GM12878 (cell line): ENCODE data around the gene ZNF581. TPM values are rescaled to one million over a fixed set of nuclear protein-coding genes. Genes with fewer than 3 reads are reported as not detected.
A peak's percentile ranks its signal among the peaks of the same experiment; 100 is the strongest.

ENCODE experiments used
- BACH1 ChIP-seq: fragments of 450-650 bp; IDR thresholded peaks from 2 replicates; pipeline ENCODE4 v1.6.1; 2017; ENCODE audit warnings: mild to moderate bottlenecking, borderline replicate concordance
- BCL3 ChIP-seq: IDR thresholded peaks from 2 replicates; pipeline ENCODE4 v1.6.1; 2011; ENCODE audit warnings: borderline replicate concordance, low read depth, mild to moderate bottlenecking, moderate library complexity, low read length; ENCODE audit not compliant: insufficient read depth, poor library complexity, severe bottlenecking
- BMI1 ChIP-seq: fragments of 450-650 bp; IDR thresholded peaks from 2 replicates; pipeline ENCODE4 v1.6.1; 2016; ENCODE audit warnings: mild to moderate bottlenecking, moderate library complexity, borderline replicate concordance
- CBX3 ChIP-seq: fragments of 200-600 bp; sonication (generic); IDR thresholded peaks from 2 replicates; pipeline ENCODE4 v1.6.1; 2016; ENCODE audit warnings: low read depth, borderline replicate concordance
- CHD4 ChIP-seq: fragments of 200-600 bp; sonication (generic); IDR thresholded peaks from 2 replicates; pipeline ENCODE4 v1.6.1; 2016; ENCODE audit warnings: mild to moderate bottlenecking
- ESRRA ChIP-seq: IDR thresholded peaks from 2 replicates; pipeline ENCODE4 v1.6.1; 2012; ENCODE audit warnings: mild to moderate bottlenecking, low read length, improper control_type of control experiment
- FOS ChIP-seq: IDR thresholded peaks from 3 replicates; pipeline ENCODE4 v1.6.1; 2011; ENCODE audit warnings: borderline replicate concordance; ENCODE audit not compliant: insufficient read length; ENCODE audit errors: extremely low read depth
- HDAC2 ChIP-seq: fragments of 200-600 bp; sonication (generic); IDR thresholded peaks from 2 replicates; pipeline ENCODE4 v1.6.1; 2017
- IKZF2 ChIP-seq, 2 experiments: fragments of 450-650 bp; IDR thresholded peaks; 2 replicates each; pipeline ENCODE4 v1.6.1; 2017; ENCODE audit warnings: mild to moderate bottlenecking in 2 of 2, moderate library complexity in 2 of 2
- LARP7 ChIP-seq: fragments of 450-650 bp; IDR thresholded peaks from 2 replicates; pipeline ENCODE4 v1.6.1; 2017; ENCODE audit warnings: mild to moderate bottlenecking
- MXI1 ChIP-seq: fragments of 150-350 bp; IDR thresholded peaks from 2 replicates; pipeline ENCODE4 v1.6.1; 2011; ENCODE audit warnings: low read depth, mild to moderate bottlenecking, inconsistent platforms, low read length, improper control_type of control experiment
- RELB ChIP-seq: fragments of 450-650 bp; IDR thresholded peaks from 2 replicates; pipeline ENCODE4 v1.6.1; 2017; ENCODE audit warnings: low read depth, mild to moderate bottlenecking, moderate library complexity
- RFX5 ChIP-seq: IDR thresholded peaks from 2 replicates; pipeline ENCODE4 v1.6.1; 2011; ENCODE audit warnings: low read depth, low read length, improper control_type of control experiment
- SMAD5 ChIP-seq: IDR thresholded peaks from 2 replicates; pipeline ENCODE4 v1.6.1; 2016; ENCODE audit warnings: antibody characterized with exemption, low read depth
- SMARCA5 ChIP-seq: fragments of 450-650 bp; IDR thresholded peaks from 2 replicates; pipeline ENCODE4 v1.6.1; 2017; ENCODE audit warnings: mild to moderate bottlenecking
- SP1 ChIP-seq: IDR thresholded peaks from one replicate; pipeline ENCODE4 v1.6.1; 2011; ENCODE audit warnings: low read depth, low read length
- SREBF1 ChIP-seq: IDR thresholded peaks from 2 replicates; pipeline ENCODE4 v1.6.1; 2012; ENCODE audit warnings: mild to moderate bottlenecking, low read length
- TAF1 ChIP-seq: IDR thresholded peaks from 2 replicates; pipeline ENCODE4 v1.6.1; 2011; ENCODE audit warnings: mild to moderate bottlenecking, low read depth, low read length, borderline replicate concordance
- TCF12 ChIP-seq: IDR thresholded peaks from 2 replicates; pipeline ENCODE4 v1.6.1; 2011; ENCODE audit warnings: low read depth, mild to moderate bottlenecking, low read length
- USF2 ChIP-seq: IDR thresholded peaks from 2 replicates; pipeline ENCODE4 v1.6.1; 2011; ENCODE audit warnings: low read depth, low read length, improper control_type of control experiment, borderline replicate concordance
- ZBTB33 ChIP-seq: fragments of 450-650 bp; IDR thresholded peaks from 2 replicates; pipeline ENCODE4 v1.6.1; 2017; ENCODE audit warnings: mild to moderate bottlenecking
- ZBTB4 ChIP-seq: fragments of 450-650 bp; formaldehyde crosslinking; IDR thresholded peaks from 2 replicates; pipeline ENCODE4 v1.4.0; 2022; ENCODE audit warnings: mild to moderate bottlenecking, moderate library complexity
- ZNF622 ChIP-seq: fragments of 450-650 bp; IDR thresholded peaks from 2 replicates; pipeline ENCODE4 v1.6.1; 2017; ENCODE audit warnings: mild to moderate bottlenecking, inconsistent platforms
- polyA plus RNA-seq, 11 experiments: library from polyadenylated mRNA; depleted of rRNA in 4 of 11; unstranded in 6 of 11; stranded (reverse) in 5 of 11; fragments of >200 nt; fragmentation: Nextera tagmentation in 4 of 11; fragmentation: Illumina TruSeq in 1 of 11; extraction: Ambion mirVana in 4 of 11; extraction: Trizol in 1 of 11; gene quantifications; 1 replicate in 1 of 11; 2 replicates in 10 of 11; pipeline versions ENCODE4 v1.2.1 to v1.2.3, GENCODE V29; 2011 to 2016; ENCODE audit warnings: inconsistent platforms in 2 of 11, missing spikeins in 2 of 11, low read depth in 1 of 11
- total RNA-seq, 4 experiments: library from RNA; depleted of rRNA in 3 of 4; stranded (reverse); fragments of >200 nt in 3 of 4; fragmentation: Illumina TruSeq in 1 of 4; extraction: Trizol in 1 of 4; gene quantifications; 2 replicates each; pipeline versions ENCODE4 v1.2.1 to v1.2.3, GENCODE V29; 2013 to 2021

The ZNF581 gene
- total and polyA plus RNA-seq, 10 of the 15 experiments (the other 5 are each of a cell fraction or from before 2014, with no cell fraction given), result 4.7 to 45.4 (median 22.2) TPM

- TF ChIP-seq ZBTB4 (no peak), BMI1 (no peak), SP1 (peak; percentile 83), RELB (peak; percentile 100), SMAD5 (no peak), BCL3 (peak; percentile 20), USF2 (no peak), CBX3 (no peak), HDAC2 (no peak), BACH1 (peak; percentile 100), SREBF1 (no peak), RFX5 (no peak), ZBTB33 (no peak), LARP7 (peak; percentile 82), ESRRA (no peak), TAF1 (no peak), MXI1 (peak; percentile 57), TCF12 (0 out of 2 replicates have a peak, but pooled peaks have one; percentile 23), ZNF622 (no peak), CHD4 (no peak), IKZF2 (IDR thresholded peaks at IDR 0.05) (peak; percentile 50 to 80; a peak in 3 of 4 replicates), FOS (no peak), SMARCA5 (no peak)
Observed at GRCh38 chr19:55647732-55648584, 4.5 kb downstream of the ZNF581 start, which contains the start of gene CCDC106 (continued).
